Smooth muscle cell of bladder (primary cell): ENCODE results near the gene TUBD1. TPM values are rescaled to one million over a fixed set of nuclear protein-coding genes. Genes with fewer than 3 reads are reported as not detected.

Experiments used
- total RNA-seq: library from RNA; depleted of rRNA; stranded (reverse); fragments of >200 nt; gene quantifications from 2 replicates; pipeline ENCODE4 v1.2.3, GENCODE V29; 2014

The TUBD1 gene
- 2.8 and 3.9 TPM in 2 replicates for total RNA-seq

GRCh38 chr17:59892924-59893675, at the start of gene TUBD1, which contains the start of gene RPS6KB1:
TSS of gene TUBD1 (minus strand) at chr17:59892943. CDS start at chr17:59891002, 1,941 bp downstream.
TSS of gene RPS6KB1 (plus strand) at chr17:59893121. CDS start at chr17:59893185, 64 bp downstream.

Other genes with a start within 250 kb of the TUBD1 start
- 20.9 and 30.7 TPM in 2 replicates for gene PTRH2, start 185.5 kb downstream of the TUBD1 start, total RNA-seq
- 163 and 175 TPM in 2 replicates for gene VMP1, start 185.3 kb downstream of the TUBD1 start, total RNA-seq
- 23.3 and 28.7 TPM in 2 replicates for gene RPS6KB1, start 178 bp upstream of the TUBD1 start, total RNA-seq
- gene RNFT1, start 71.8 kb upstream of the TUBD1 start, total RNA-seq = 12.4 and 15.0 TPM in 2 replicates
- gene HEATR6, start 186.0 kb upstream of the TUBD1 start, total RNA-seq = 11.4 and 12.1 TPM in 2 replicates